Lower leg skin (tissue), 4 donors: Measurements from ENCODE around the gene HEPHL1. TPM values are rescaled to one million over a fixed set of nuclear protein-coding genes. Genes with fewer than 3 reads are reported as not detected.
"Not testable (repeated sequence)": the region's sequence is repeated elsewhere in the genome, so short reads cannot be mapped to it uniquely, and the experiment has no call there.

Experiments
- DNase-seq, 2 donors: peaks; one replicate each; pipeline ENCODE4 v3.0.0-alpha.2; 2019; ENCODE audit warnings: low spot score in 2 of 2
- H3K4me3 ChIP-seq: fragments of 200-600 bp; sonication (generic); 2 replicates; pipeline ENCODE4 v1.5.1; 2017; ENCODE audit warnings: mild to moderate bottlenecking, low read depth; ENCODE audit not compliant: poor library complexity, severe bottlenecking
- POLR2A ChIP-seq, 2 donors: fragments of 450-650 bp; IDR thresholded peaks; one replicate each; pipeline ENCODE4 v1.6.1; 2016 to 2017; ENCODE audit warnings: antibody characterized with exemption in 2 of 2, mild to moderate bottlenecking in 1 of 2, moderate library complexity in 1 of 2
- WGBS, 2 donors: methylation state at CpG; one replicate each; pipeline ENCODE4 v1.1.5; 2018; 5-methylcytosine and 5-hydroxymethylcytosine counted together
- intact Hi-C: fragments of 100-400 bp; cut with DNase I; formaldehyde crosslinking; loops from one replicate; pipeline ENCODE4 v1.15.0; 2023; ENCODE audit warnings: low total_unique reads
- total RNA-seq, 4 donors: library from RNA; depleted of rRNA; stranded (reverse); fragments of >200 nt; gene quantifications; one replicate each; pipeline ENCODE4 v1.1.0, GENCODE V29; 2016
- TF ChIP-seq, protein P1 (sequence below), 3 donors: fragments of 450-650 bp; IDR thresholded peaks; one replicate each; pipeline ENCODE4 v1.5.1; 2016; ENCODE audit warnings: antibody characterized with exemption in 3 of 3, mild to moderate bottlenecking in 3 of 3, moderate library complexity in 2 of 3

Gene HEPHL1
- total RNA-seq, 4 donors from 2014 or later = 0.04 to 6.6 (median 0.93) TPM

- TF ChIP-seq POLR2A (IDR thresholded peaks at IDR 0.05) = no peak
- TF ChIP-seq, protein P1, sequence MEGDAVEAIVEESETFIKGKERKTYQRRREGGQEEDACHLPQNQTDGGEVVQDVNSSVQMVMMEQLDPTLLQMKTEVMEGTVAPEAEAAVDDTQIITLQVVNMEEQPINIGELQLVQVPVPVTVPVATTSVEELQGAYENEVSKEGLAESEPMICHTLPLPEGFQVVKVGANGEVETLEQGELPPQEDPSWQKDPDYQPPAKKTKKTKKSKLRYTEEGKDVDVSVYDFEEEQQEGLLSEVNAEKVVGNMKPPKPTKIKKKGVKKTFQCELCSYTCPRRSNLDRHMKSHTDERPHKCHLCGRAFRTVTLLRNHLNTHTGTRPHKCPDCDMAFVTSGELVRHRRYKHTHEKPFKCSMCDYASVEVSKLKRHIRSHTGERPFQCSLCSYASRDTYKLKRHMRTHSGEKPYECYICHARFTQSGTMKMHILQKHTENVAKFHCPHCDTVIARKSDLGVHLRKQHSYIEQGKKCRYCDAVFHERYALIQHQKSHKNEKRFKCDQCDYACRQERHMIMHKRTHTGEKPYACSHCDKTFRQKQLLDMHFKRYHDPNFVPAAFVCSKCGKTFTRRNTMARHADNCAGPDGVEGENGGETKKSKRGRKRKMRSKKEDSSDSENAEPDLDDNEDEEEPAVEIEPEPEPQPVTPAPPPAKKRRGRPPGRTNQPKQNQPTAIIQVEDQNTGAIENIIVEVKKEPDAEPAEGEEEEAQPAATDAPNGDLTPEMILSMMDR (IDR thresholded peaks at IDR 0.05) = no peak
Measured at GRCh38 chr11:94117871-94118270, 96.7 kb downstream of the HEPHL1 start.

GRCh38 chr11:94119676-94120075 is 98.5 kb downstream of the HEPHL1 start:
- WGBS, 2 donors = 91 to 92% methylated on average over 6 of the region's 6 CpGs
- intact Hi-C loops, H3K4me3 ChIP-seq, DNase-seq: not testable (repeated sequence)

More at GRCh38 chr11:94117871-94118270, 96.7 kb downstream of the HEPHL1 start:
- intact Hi-C loops = no loop called here
- no peak overlapping the region for H3K4me3 ChIP-seq
- DNase-seq = no peak

- WGBS, 2 donors = 82 to 86% methylated on average over 2 of the region's 2 CpGs
- DNase-seq, H3K4me3 ChIP-seq, intact Hi-C loops: not testable (repeated sequence)
Measured at GRCh38 chr11:94120516-94120915, 99.4 kb downstream of the HEPHL1 start.

DNA sequence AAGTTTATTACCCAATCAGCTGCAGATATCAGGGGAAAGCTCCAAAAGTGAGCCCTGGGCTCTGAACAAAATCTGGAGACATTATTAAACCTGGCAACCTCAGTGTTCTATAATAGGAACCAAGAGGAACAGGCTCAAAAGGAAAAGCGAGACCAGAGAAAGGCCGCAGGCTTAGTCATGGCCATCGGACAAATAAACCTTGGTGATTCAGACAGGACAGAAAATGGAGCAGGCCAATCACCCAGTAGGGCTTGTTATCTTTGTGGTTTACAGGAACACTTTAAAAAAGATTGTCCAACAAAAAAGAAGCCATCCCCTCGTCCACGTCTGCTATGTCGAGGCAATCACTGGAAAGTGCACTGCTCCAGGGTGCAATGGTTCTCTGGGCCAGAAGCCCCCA is 99.8 kb downstream of the HEPHL1 start:
- TF ChIP-seq, protein P1 (IDR thresholded peaks at IDR 0.05) = no peak
- no peak for TF ChIP-seq POLR2A (IDR thresholded peaks at IDR 0.05)
- 88 to 97% methylated on average over 6 of the region's 6 CpGs for WGBS, 2 donors
- intact Hi-C loops = no loop called here
- DNase-seq = no peak
- no peak overlapping the region for H3K4me3 ChIP-seq

- H3K4me3 ChIP-seq = no peak overlapping the region
- intact Hi-C loops = no loop called here
- 81 to 84% methylated on average over 8 of the region's 8 CpGs for WGBS, 2 donors
- TF ChIP-seq POLR2A (IDR thresholded peaks at IDR 0.05) = no peak
- TF ChIP-seq, protein P1 (IDR thresholded peaks at IDR 0.05) = no peak
- DNase-seq = no peak
Measured at GRCh38 chr11:94125407-94126115, 104.4 kb downstream of the HEPHL1 start.

GRCh38 chr11:94127638-94128037 is 106.5 kb downstream of the HEPHL1 start:
- intact Hi-C loops = no loop called here
- no peak overlapping the region for H3K4me3 ChIP-seq

More at GRCh38 chr11:94127638-94128037, 106.5 kb downstream of the HEPHL1 start:
- DNase-seq = no peak
- TF ChIP-seq, protein P1 (IDR thresholded peaks at IDR 0.05) = no peak
- TF ChIP-seq POLR2A (IDR thresholded peaks at IDR 0.05) = no peak
